SK-N-SH treated with all-trans-retinoic acid at 6 μM for 48 hours (cell line): ENCODE results near the gene DHCR7.
A peak's percentile ranks its signal among the peaks of the same experiment; 100 is the strongest.

ENCODE experiments used
- ATAC-seq: fragments of 200-7000 bp; cut with Tn5 transposase; 3 replicates; pipeline ENCODE4 v1.9.1; 2020; ENCODE audit warnings: mild to moderate bottlenecking, moderate library complexity
- ARNTL ChIP-seq: fragments of 450-650 bp; formaldehyde crosslinking; IDR thresholded peaks from 2 replicates; pipeline ENCODE4 v1.5.0; 2020; ENCODE audit warnings: low read depth, mild to moderate bottlenecking, moderate library complexity, borderline replicate concordance
- BACH2 ChIP-seq: fragments of 250-450 bp; sonication (Bioruptor Pico); IDR thresholded peaks from 2 replicates; pipeline ENCODE4 v1.9.0; 2021; ENCODE audit warnings: mild to moderate bottlenecking, borderline replicate concordance
- CSDC2 ChIP-seq: fragments of 250-450 bp; sonication (Bioruptor Pico); IDR thresholded peaks from 2 replicates; pipeline ENCODE4 v1.5.0; 2020; ENCODE audit warnings: mild to moderate bottlenecking, moderate library complexity
- ESRRG ChIP-seq: fragments of 250-450 bp; sonication (Bioruptor Pico); IDR thresholded peaks from 2 replicates; pipeline ENCODE4 v1.6.1; 2021; ENCODE audit warnings: mild to moderate bottlenecking
- OSR1 ChIP-seq: fragments of 250-450 bp; sonication (Bioruptor Pico); IDR thresholded peaks from 2 replicates; pipeline ENCODE4 v1.8.0; 2022; ENCODE audit warnings: moderate library complexity, mild to moderate bottlenecking, inconsistent platforms
- PPARA ChIP-seq: fragments of 250-450 bp; sonication (Bioruptor Pico); IDR thresholded peaks from 2 replicates; pipeline ENCODE4 v1.5.0; 2020; ENCODE audit warnings: mild to moderate bottlenecking, borderline replicate concordance
- RARB ChIP-seq: fragments of 250-450 bp; sonication (Bioruptor Pico); IDR thresholded peaks from 2 replicates; pipeline ENCODE4 v1.8.0; 2021; ENCODE audit warnings: mild to moderate bottlenecking, moderate library complexity
- SNAI2 ChIP-seq: fragments of 250-450 bp; sonication (Bioruptor Pico); IDR thresholded peaks from 2 replicates; pipeline ENCODE4 v1.5.0; 2020; ENCODE audit warnings: mild to moderate bottlenecking, moderate library complexity
- TCF4 ChIP-seq: fragments of 250-450 bp; sonication (Bioruptor Pico); IDR thresholded peaks from 2 replicates; pipeline ENCODE4 v1.8.0; 2021; ENCODE audit warnings: mild to moderate bottlenecking, moderate library complexity, borderline replicate concordance
- ZFP3 ChIP-seq: fragments of 250-450 bp; sonication (Bioruptor Pico); IDR thresholded peaks from 2 replicates; pipeline ENCODE4 v1.5.0; 2020; ENCODE audit warnings: mild to moderate bottlenecking, moderate library complexity
- ZFP30 ChIP-seq: fragments of 450-650 bp; formaldehyde crosslinking; IDR thresholded peaks from 2 replicates; pipeline ENCODE4 v1.5.0; 2022; ENCODE audit warnings: mild to moderate bottlenecking, moderate library complexity
- ZNF565 ChIP-seq: fragments of 450-650 bp; formaldehyde crosslinking; conservative IDR thresholded peaks from 2 replicates; pipeline ENCODE4 v1.5.0; 2020; ENCODE audit warnings: low read depth, mild to moderate bottlenecking, moderate library complexity
- ZNF70 ChIP-seq: fragments of 450-650 bp; formaldehyde crosslinking; IDR thresholded peaks from 2 replicates; pipeline ENCODE4 v1.5.0; 2020; ENCODE audit warnings: mild to moderate bottlenecking, moderate library complexity
- ZNF8 ChIP-seq: fragments of 450-650 bp; formaldehyde crosslinking; IDR thresholded peaks from 2 replicates; pipeline ENCODE4 v1.5.0; 2020; ENCODE audit warnings: mild to moderate bottlenecking, moderate library complexity
- TF ChIP-seq, protein P1 (sequence below): fragments of 250-450 bp; sonication (Bioruptor Pico); IDR thresholded peaks from 2 replicates; pipeline ENCODE4 v1.5.1; 2021; ENCODE audit warnings: mild to moderate bottlenecking, moderate library complexity
- TF ChIP-seq, protein P2 (sequence below): fragments of 250-450 bp; sonication (Bioruptor Pico); IDR thresholded peaks from 2 replicates; pipeline ENCODE4 v1.8.0; 2020; ENCODE audit warnings: mild to moderate bottlenecking, moderate library complexity, borderline replicate concordance
- TF ChIP-seq, protein P3 (sequence below): fragments of 250-450 bp; sonication (Bioruptor Pico); IDR thresholded peaks from 2 replicates; pipeline ENCODE4 v1.5.0; 2020; ENCODE audit warnings: mild to moderate bottlenecking, moderate library complexity

Gene DHCR7, protein sequence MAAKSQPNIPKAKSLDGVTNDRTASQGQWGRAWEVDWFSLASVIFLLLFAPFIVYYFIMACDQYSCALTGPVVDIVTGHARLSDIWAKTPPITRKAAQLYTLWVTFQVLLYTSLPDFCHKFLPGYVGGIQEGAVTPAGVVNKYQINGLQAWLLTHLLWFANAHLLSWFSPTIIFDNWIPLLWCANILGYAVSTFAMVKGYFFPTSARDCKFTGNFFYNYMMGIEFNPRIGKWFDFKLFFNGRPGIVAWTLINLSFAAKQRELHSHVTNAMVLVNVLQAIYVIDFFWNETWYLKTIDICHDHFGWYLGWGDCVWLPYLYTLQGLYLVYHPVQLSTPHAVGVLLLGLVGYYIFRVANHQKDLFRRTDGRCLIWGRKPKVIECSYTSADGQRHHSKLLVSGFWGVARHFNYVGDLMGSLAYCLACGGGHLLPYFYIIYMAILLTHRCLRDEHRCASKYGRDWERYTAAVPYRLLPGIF

DNA sequence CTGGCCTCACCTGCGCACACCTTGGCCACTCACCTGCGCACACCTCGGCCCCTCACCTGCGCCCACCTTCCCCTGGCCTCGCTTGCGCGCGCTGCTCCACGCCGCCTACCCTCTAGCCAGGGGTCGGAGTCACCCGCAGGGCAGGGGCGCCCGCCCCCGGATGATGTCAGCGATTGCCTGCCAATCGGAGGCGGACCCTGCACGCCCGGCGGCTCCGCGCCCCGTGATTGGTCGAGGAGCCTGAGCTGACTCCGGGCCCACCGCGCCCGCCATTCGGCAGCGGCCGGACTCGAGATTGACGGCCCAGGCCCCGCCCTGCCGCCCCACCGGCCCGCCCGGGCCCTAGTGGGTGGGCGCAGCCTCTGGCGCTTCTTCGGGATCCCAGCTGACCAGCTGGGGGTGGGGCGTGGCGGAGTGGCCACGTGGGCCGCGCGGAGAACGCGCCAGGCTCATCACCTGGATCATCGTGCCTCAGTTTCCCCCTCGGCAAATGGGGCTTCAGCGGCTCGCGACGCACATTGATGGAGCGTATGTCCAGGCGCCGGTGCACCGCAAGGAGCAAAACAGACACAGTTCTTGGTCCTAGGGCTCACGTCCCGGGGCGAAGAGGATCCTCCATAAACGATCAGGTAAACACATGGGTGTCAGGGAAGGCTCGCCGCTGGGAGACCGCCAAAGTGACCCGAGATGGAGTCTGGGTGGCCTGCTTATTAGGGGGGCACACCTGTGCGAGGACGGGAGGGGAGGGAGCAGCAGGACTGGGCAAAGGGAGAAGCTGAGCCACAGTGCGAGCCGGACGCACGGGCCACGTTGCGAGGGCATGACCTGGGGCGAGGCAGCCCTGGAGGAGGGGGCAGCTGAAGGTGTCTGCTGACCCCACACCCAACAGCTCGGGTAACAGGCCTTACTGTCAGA lies at the start of gene DHCR7:
Gene DHCR7 (minus strand): TSS at position 137 of the 915 bp plus-strand sequence. CDS start 3,441 bp downstream, outside the sequence.
- no peak for TF ChIP-seq ZFP30
- no peak for TF ChIP-seq OSR1
- TF ChIP-seq RARB = no peak
- no peak for TF ChIP-seq ARNTL
- no peak for TF ChIP-seq CSDC2 (CRISPR knock-in tag)
- TF ChIP-seq ZNF565 (CRISPR knock-in tag) = no peak
- TF ChIP-seq BACH2 = no peak
- no peak for TF ChIP-seq ESRRG (CRISPR knock-in tag)
- TF ChIP-seq, protein P1, sequence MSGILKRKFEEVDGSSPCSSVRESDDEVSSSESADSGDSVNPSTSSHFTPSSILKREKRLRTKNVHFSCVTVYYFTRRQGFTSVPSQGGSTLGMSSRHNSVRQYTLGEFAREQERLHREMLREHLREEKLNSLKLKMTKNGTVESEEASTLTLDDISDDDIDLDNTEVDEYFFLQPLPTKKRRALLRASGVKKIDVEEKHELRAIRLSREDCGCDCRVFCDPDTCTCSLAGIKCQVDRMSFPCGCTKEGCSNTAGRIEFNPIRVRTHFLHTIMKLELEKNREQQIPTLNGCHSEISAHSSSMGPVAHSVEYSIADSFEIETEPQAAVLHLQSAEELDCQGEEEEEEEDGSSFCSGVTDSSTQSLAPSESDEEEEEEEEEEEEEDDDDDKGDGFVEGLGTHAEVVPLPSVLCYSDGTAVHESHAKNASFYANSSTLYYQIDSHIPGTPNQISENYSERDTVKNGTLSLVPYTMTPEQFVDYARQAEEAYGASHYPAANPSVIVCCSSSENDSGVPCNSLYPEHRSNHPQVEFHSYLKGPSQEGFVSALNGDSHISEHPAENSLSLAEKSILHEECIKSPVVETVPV = no peak
- TF ChIP-seq, all 23 proteins: peak for 0
- peak; percentile 93 for ATAC-seq

DNA sequence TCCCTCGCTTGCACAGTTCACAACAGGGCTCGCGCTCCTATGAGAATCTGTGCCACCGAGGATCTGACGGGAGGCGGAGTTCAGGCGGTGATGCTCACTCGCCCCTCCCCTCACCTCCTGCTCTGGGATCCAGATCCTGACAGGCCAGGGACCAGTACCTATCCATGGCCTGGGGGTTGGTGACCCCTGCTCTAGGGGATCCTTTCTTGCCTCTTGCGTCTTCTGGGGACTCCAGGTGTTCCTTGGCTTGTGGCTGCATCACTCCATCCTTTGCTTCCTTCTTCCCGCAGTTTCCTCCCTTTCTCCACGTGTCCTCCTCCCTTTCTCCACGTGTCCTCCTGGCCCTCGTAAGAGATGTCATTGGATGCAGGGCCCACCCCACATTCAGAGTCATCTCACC lies 48.2 kb upstream of the DHCR7 start:
- ATAC-seq = no peak
- TF ChIP-seq, protein P2, sequence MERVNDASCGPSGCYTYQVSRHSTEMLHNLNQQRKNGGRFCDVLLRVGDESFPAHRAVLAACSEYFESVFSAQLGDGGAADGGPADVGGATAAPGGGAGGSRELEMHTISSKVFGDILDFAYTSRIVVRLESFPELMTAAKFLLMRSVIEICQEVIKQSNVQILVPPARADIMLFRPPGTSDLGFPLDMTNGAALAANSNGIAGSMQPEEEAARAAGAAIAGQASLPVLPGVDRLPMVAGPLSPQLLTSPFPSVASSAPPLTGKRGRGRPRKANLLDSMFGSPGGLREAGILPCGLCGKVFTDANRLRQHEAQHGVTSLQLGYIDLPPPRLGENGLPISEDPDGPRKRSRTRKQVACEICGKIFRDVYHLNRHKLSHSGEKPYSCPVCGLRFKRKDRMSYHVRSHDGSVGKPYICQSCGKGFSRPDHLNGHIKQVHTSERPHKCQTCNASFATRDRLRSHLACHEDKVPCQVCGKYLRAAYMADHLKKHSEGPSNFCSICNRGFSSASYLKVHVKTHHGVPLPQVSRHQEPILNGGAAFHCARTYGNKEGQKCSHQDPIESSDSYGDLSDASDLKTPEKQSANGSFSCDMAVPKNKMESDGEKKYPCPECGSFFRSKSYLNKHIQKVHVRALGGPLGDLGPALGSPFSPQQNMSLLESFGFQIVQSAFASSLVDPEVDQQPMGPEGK (CRISPR knock-in tag) = no peak
- no peak for TF ChIP-seq BACH2
- TF ChIP-seq ZNF8 (CRISPR knock-in tag) = no peak
- no peak for TF ChIP-seq ZFP3 (CRISPR knock-in tag)
- TF ChIP-seq PPARA (CRISPR knock-in tag) = no peak
- TF ChIP-seq, protein P3, sequence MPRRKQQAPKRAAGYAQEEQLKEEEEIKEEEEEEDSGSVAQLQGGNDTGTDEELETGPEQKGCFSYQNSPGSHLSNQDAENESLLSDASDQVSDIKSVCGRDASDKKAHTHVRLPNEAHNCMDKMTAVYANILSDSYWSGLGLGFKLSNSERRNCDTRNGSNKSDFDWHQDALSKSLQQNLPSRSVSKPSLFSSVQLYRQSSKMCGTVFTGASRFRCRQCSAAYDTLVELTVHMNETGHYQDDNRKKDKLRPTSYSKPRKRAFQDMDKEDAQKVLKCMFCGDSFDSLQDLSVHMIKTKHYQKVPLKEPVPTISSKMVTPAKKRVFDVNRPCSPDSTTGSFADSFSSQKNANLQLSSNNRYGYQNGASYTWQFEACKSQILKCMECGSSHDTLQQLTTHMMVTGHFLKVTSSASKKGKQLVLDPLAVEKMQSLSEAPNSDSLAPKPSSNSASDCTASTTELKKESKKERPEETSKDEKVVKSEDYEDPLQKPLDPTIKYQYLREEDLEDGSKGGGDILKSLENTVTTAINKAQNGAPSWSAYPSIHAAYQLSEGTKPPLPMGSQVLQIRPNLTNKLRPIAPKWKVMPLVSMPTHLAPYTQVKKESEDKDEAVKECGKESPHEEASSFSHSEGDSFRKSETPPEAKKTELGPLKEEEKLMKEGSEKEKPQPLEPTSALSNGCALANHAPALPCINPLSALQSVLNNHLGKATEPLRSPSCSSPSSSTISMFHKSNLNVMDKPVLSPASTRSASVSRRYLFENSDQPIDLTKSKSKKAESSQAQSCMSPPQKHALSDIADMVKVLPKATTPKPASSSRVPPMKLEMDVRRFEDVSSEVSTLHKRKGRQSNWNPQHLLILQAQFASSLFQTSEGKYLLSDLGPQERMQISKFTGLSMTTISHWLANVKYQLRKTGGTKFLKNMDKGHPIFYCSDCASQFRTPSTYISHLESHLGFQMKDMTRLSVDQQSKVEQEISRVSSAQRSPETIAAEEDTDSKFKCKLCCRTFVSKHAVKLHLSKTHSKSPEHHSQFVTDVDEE (CRISPR knock-in tag) = no peak
- no peak for TF ChIP-seq TCF4 (CRISPR knock-in tag)
- no peak for TF ChIP-seq SNAI2 (CRISPR knock-in tag)
- TF ChIP-seq ZNF70 (CRISPR knock-in tag) = no peak
- no peak for TF ChIP-seq ZFP30
- no peak for TF ChIP-seq RARB
- no peak for TF ChIP-seq ESRRG (CRISPR knock-in tag)
- TF ChIP-seq, all 23 proteins: peak for 0

DNA sequence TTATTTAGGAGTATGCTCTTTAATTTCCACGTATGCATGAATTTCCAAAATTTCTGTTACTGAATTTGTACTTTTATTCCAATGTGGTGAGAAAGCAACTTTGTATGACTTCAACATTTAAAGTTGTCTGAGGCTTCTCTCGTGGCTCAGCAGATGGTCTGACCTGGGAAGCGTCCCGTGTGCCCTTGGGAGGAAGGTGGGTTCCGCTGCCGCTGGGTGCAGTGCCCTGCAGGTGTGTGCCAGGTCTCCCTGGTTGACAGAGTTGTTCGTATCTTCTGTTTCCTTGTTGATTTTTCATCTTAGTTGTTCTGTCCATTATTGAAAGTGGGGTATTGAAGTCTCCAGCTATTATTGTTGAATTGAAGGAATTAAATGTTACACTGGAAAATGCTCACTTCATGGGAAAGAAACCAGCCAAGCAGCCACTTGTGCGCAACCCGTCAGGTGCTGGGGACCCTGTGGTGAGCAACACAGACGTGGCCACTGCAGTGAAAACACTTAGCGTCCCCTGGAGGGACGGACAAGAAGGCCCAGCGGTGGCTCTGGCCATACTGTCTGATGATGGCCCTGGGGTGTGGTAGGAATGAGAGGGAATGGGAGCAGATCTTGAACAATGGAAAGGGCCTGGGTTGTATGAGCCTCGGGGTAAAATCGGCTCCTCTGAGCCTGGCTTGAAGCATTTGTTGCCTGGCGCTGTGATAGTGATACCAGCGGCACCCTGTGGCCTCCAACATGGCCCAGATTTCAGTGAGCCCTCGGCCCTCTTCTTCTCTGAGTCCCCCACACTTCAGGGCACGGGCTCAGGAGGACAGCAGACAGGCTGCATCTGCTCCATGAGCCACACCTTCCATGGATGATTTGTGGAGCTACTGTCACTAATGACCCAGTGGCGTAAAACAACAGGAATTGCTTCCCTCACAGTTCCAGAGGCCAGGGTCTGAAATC lies 47.4 kb upstream of the DHCR7 start:
- TF ChIP-seq ZNF70 (CRISPR knock-in tag) (no peak), ZFP30 (no peak), ARNTL (no peak), TCF4 (CRISPR knock-in tag) (no peak), SNAI2 (CRISPR knock-in tag) (no peak)
- TF ChIP-seq, protein P3 (CRISPR knock-in tag) = no peak
- ATAC-seq = no peak
